ENCODE data around the gene ZNF14. TPM values are rescaled to one million over a fixed set of nuclear protein-coding genes. Genes with fewer than 3 reads are reported as not detected.
"Not testable (repeated sequence)": the region's sequence is repeated elsewhere in the genome, so short reads cannot be mapped to it uniquely, and the experiment has no call there.

Gene ZNF14
- total RNA-seq, 1 donor from 2014 or later, result 4.6 TPM

- intact Hi-C loops (cut with DNase I), result no loop called here
- DNase-seq (ENCODE audit: low spot score), result no peak
Measured at GRCh38 chr19:19748249-19748938, 15.5 kb upstream of the ZNF14 start.

DNA sequence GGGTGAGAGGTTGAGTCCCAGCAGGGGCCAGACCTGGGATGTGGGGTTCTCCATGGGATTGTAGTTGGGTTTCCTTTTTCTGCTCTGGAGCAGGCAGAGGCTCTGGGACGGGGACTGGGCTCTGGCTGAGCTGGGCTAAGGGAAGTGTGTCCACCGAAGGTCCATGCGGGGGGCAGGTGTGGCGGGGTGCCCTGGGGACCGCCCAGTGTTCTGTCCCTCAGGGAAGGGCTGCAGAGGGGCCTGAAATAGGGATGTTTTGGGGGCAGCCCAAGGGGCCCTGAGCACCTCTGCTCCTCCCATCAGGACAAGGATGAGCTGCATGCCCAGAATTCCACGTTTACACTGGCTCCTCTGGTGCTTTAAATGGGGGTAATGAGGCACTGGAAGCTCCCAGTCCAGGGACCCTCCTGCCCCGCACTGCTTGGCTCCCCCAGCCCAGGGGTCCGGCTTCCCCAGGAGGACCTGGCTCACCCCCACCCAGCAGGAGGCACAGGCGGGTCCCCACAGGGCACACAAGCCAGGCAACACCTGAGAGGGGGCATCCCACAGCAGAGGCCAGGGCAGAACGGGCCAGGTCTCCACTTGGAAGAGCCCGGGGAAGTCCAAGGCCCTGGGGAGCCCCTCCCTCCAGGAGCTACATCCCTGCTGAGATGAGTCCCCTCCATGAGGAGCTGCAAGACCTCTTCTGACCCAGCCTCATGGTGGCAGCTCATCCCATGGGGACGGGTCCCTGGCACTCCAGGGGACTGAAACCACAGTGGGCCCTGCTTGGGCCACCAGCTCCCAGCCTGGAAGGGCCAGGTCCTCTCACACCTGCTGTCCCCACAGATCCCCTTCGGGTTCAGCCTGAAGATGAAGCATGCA, 14.7 kb upstream of the ZNF14 start:
- no peak for DNase-seq (ENCODE audit: low spot score)
- intact Hi-C loops (cut with DNase I), result no loop called here

GRCh38 chr19:19746286-19747213, 13.6 kb upstream of the ZNF14 start:
- no peak for DNase-seq (ENCODE audit: low spot score)
- intact Hi-C loops (cut with DNase I), result no loop called here

- intact Hi-C loops (cut with DNase I), result no loop called here
Measured at GRCh38 chr19:19745496-19746285, 12.8 kb upstream of the ZNF14 start.

GRCh38 chr19:19744641-19745040, 11.7 kb upstream of the ZNF14 start:
- no peak for DNase-seq (ENCODE audit: low spot score)
- intact Hi-C loops (cut with DNase I), result no loop called here

More at GRCh38 chr19:19745496-19746285, 12.8 kb upstream of the ZNF14 start:
- DNase-seq (ENCODE audit: low spot score), result no peak

DNA sequence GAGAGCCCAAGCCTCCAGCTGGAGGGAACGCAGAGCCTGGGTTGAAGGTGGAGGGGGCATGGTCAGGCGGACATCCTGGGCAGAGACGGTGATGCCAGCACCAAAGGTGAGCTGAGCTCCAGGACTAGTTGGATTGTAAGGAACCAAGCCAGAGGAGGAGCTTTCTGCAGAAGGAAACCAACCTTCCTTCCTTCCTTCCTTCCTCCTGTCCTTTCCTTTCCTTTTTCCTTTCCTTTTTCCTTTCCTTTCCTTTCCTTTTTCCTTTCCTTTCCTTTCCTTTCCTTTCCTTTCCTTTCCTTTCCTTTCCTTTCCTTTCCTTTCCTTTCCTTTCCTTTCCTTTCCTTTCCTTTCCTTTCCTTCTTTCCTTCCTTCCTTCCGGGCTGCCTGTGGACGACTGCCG, 11.0 kb upstream of the ZNF14 start:
- intact Hi-C loops (cut with DNase I); DNase-seq (ENCODE audit: low spot score): not testable (repeated sequence)

DNA sequence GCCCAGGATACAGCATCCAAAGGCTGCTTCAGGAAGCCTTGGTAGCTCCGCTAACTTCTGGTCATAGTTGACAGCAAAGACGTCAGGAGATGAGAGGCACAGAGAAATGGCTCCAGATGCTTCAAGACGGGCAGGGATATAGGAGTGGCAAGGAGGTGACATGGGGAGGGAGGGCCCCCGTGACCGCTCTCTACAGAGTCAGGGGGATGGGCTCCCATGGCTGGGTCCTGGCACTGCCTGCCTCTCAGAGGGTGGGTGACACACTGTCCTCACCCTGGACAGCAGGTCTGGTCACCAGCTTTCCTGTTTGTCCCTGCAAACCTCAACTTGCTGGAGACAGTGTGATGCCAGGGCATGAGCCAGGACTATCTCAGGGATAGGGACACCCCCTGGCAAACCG, 10.3 kb upstream of the ZNF14 start:
- no peak for DNase-seq (ENCODE audit: low spot score)
- intact Hi-C loops (cut with DNase I), result no loop called here

DNA sequence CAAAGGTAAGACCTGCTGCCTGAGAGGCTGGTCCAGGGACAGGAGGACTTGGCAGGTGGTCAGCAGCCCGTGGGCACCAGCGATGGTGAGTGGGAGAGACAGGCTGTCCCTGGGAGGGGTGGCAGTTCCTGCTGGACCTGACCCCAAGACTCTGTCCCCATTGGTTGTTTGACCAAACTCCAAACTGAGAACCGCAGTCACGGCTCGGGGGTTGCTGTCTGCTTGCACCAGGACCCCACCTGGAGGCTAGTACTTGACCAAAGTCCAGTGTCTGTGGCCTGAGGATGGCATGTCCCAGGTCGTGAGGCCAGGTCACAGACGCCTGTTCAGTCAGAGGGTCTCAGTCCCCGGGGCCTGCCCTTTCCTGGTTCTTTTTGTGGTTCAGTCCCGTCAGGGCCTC, 9.9 kb upstream of the ZNF14 start:
- intact Hi-C loops (cut with DNase I), result no loop called here
- no peak for DNase-seq (ENCODE audit: low spot score)

- intact Hi-C loops (cut with DNase I), result no loop called here
- DNase-seq (ENCODE audit: low spot score), result no peak
Measured at GRCh38 chr19:19741184-19741583, 8.3 kb upstream of the ZNF14 start.

DNA sequence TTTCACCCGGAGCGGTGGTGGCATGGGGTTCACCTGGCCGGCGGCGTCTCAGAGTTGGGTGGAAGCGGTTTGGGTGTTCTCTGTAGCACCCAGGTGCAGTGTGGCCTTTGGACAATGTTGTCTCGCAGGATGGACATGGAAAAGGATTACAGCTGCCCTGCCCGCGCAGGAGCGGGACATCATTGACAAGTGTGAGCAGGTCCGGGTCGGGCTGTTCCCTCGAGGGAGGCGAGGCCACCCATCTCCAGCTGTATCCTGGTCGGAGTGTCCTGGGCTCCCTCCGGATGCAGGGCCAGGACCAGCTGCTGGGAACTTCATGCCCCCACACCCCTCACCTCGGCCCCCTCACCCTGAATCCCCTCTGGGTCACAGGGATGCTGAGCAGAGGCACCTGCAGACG, 7.8 kb upstream of the ZNF14 start:
- no peak for DNase-seq (ENCODE audit: low spot score)
- intact Hi-C loops (cut with DNase I), result no loop called here

DNA sequence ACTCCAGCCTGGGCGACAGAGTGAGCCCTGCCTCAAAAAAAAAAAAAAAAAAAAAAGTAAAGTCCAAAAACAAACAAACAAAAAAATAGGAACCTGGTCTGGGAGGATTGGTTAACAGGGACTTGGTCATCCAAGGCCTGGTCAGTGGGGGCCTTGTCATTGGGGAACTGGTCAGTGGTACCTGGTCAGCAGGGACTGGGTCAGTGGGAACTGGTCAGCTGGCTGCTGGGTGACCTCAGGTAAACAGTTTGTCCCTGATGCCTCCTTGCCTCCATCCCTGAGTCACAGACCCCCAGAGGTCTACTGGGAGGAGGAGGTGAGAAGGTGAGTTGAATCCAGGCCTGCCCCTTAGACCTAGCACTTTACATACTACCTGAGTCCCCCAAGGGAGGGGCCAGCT, 5.7 kb upstream of the ZNF14 start:
- intact Hi-C loops (cut with DNase I), result no loop called here
- no peak for DNase-seq (ENCODE audit: low spot score)

GRCh38 chr19:19737559-19738332, 4.8 kb upstream of the ZNF14 start:
- DNase-seq (ENCODE audit: low spot score), result no peak
- intact Hi-C loops (cut with DNase I), result no loop called here

DNA sequence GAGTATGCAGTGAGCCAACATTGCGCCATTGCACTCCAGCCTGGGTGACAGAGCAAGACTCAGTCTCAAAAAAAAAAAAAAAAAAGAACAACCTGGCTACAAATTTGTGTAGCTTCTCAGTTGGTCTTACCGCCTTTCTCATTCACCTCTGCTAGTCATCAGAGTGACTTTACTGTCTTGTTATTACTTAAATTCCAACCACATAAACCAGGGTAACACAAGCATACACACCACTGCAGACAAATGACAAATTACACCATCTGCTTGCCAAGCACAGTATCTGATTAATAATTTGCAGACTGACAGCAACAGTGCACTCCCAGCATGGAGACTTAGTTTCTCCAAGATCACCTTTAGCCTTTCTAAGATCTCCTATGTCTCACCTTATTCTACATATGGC, 11.0 kb downstream of the ZNF14 start:
- intact Hi-C loops (cut with DNase I), result no loop called here
- DNase-seq (ENCODE audit: low spot score), result no peak

DNA sequence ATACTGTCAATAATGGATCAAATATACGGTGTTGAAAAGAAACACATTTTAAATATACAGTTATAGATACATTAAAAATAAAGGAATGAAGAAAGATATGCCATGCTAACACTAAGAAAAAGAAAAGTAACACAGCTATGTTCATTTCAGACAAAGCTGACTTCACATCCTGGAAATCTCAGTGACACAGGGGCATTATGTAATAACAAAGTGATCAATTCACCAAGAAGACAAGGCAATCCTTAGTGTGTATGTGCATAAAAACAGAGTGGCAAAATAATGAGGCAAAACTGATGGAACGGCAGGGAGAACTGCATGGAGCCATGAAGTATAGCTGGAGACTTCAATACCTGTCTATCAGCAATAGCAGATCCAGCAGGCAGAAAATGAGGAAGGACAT, 13.1 kb downstream of the ZNF14 start:
- intact Hi-C loops (cut with DNase I), result no loop called here
- no peak for DNase-seq (ENCODE audit: low spot score)

DNA sequence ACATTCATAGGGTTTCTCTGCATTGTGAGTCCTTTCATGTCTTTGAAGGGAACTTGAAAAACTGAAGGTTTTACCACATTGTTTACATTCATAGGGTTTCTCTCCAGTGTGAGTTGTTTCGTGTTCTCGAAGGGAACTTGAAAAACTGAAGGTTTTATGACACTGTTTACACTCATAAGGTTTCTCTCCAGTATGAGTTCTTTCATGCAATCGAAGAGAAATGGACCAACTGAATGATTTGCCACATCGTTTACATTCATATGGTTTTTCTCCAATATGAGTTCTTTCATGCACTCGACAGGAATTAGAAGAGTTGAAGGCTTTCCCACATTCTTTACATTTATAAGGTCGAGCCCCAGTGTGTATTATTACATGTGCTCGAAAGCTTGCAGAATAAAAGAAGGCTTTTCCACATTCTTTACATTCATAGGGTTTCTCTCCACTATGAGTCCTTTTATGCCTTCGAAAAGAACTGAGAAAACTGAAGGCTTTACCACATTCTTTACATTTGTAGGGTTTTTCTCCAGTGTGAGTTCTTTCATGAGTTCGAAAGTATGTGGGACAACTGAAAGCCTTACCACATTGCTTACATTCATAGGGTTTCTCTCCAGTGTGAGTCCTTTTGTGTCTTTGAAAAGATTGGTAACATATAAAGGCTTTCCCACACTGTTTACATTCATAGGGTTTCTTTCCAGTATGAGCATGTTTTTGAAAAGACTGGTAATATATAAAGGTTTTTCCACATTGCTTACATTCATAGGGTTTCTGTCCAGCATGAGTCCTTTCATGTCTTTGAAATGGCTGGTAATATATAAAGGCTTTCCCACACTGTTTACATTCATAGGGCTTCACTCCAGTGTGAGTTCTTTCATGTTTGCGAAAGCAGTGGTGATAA, 20.7 kb downstream of the ZNF14 start:
- intact Hi-C loops (cut with DNase I), result no loop called here
- no peak for DNase-seq (ENCODE audit: low spot score)

GRCh38 chr19:19711306-19711933, 21.5 kb downstream of the ZNF14 start:
- intact Hi-C loops (cut with DNase I), result no loop called here
- no peak for DNase-seq (ENCODE audit: low spot score)

DNA sequence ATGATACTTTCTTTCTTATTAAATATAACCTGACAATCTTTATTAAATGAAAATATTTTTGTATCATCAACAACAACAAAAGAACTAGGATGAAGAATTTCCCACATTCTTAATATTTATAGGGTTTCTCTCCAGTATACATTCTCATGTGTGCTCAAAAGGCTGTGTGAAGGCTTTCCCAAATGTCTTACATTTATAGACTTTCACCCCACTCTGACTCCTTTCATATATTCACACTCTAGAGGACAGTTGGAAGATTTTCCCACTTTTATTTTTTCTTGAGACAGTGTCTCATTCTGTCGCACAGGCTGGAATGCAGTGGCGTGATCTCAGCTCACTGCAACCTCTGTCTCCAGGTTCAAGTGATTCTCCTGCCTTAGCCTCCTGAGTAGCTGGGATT, 22.4 kb downstream of the ZNF14 start:
- DNase-seq (ENCODE audit: low spot score), result no peak

More for the DNA sequence above, 22.4 kb downstream of the ZNF14 start:
- intact Hi-C loops (cut with DNase I), result no loop called here
